Neural cell (in vitro differentiated cells): ENCODE data around the gene PSRC1.

Source experiments
- EP300 ChIP-seq: fragments of 450-650 bp; conservative IDR thresholded peaks from 2 replicates; pipeline ENCODE4 v1.6.1; 2014; ENCODE audit warnings: antibody characterized with exemption, mild to moderate bottlenecking, moderate library complexity; ENCODE audit not compliant: poor library complexity, severe bottlenecking
- EZH2 ChIP-seq: fragments of 200-600, 300-800 bp; shearing (Covaris generic), sonication (generic); IDR thresholded peaks from 2 replicates; pipeline ENCODE4 v1.6.1; 2014; ENCODE audit warnings: antibody characterized with exemption, low read length, borderline replicate concordance, mild to moderate bottlenecking; ENCODE audit not compliant: insufficient read depth, poor library complexity, severe bottlenecking
- POLR2AphosphoS5 ChIP-seq: IDR thresholded peaks from 2 replicates; pipeline ENCODE4 v1.6.1; 2012
- TAF1 ChIP-seq: IDR thresholded peaks from 2 replicates; pipeline ENCODE4 v1.6.1; 2012; ENCODE audit warnings: low read depth
- TF ChIP-seq, protein P1 (sequence below): fragments of 450-650 bp; IDR thresholded peaks from 2 replicates; pipeline ENCODE4 v1.5.1; 2014; ENCODE audit warnings: antibody characterized with exemption, mild to moderate bottlenecking, moderate library complexity; ENCODE audit not compliant: poor library complexity, severe bottlenecking
- TF ChIP-seq, protein P2 (sequence below): IDR thresholded peaks from 2 replicates; pipeline ENCODE4 v1.6.1; 2012; ENCODE audit warnings: borderline replicate concordance

DNA sequence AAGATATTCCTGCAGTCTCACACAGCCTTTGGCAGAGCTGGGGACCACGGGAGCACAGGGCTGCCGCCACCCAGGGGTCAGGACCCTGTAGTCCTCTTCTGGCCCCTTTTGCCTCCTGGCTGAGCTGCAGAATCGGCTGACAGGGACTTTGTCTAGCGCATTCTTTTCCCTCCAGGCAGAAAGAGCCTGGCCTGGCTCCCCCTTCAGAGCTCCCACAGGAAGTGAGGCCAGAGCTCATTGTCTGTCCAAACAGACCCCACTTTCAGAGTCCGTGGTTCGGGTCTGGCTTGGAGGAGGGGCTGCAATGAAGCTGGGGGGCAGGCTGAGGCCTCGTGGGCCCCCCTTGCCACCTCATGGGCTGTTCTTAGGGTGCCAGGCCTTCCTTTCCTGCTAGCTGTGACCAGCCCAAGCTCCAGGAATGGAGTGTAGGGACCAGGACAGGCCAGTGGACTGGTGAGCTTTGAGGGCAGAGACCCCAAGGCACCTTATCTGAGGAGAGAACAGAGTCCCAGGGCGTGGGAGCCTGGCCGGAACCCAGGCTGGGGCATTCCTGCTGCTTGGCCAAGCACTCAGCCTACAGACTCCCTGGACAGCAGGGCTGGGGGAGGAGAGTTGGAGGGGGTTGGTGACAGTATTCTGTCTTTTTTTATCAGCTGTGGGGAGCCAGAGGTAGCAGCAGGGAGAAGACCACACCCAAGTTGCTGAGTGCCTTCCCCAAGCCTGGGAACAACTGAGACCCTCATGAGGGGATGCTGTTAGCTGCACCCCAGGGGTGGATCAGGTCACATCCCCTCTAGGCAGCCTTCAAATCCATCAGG is 28.9 kb downstream of the PSRC1 start:
- TF ChIP-seq, protein P1, sequence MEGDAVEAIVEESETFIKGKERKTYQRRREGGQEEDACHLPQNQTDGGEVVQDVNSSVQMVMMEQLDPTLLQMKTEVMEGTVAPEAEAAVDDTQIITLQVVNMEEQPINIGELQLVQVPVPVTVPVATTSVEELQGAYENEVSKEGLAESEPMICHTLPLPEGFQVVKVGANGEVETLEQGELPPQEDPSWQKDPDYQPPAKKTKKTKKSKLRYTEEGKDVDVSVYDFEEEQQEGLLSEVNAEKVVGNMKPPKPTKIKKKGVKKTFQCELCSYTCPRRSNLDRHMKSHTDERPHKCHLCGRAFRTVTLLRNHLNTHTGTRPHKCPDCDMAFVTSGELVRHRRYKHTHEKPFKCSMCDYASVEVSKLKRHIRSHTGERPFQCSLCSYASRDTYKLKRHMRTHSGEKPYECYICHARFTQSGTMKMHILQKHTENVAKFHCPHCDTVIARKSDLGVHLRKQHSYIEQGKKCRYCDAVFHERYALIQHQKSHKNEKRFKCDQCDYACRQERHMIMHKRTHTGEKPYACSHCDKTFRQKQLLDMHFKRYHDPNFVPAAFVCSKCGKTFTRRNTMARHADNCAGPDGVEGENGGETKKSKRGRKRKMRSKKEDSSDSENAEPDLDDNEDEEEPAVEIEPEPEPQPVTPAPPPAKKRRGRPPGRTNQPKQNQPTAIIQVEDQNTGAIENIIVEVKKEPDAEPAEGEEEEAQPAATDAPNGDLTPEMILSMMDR: no peak
- TF ChIP-seq EP300 (no peak), POLR2AphosphoS5 (peak; percentile 10), EZH2 (no peak), TAF1 (peak; percentile 3)
- TF ChIP-seq, protein P2, sequence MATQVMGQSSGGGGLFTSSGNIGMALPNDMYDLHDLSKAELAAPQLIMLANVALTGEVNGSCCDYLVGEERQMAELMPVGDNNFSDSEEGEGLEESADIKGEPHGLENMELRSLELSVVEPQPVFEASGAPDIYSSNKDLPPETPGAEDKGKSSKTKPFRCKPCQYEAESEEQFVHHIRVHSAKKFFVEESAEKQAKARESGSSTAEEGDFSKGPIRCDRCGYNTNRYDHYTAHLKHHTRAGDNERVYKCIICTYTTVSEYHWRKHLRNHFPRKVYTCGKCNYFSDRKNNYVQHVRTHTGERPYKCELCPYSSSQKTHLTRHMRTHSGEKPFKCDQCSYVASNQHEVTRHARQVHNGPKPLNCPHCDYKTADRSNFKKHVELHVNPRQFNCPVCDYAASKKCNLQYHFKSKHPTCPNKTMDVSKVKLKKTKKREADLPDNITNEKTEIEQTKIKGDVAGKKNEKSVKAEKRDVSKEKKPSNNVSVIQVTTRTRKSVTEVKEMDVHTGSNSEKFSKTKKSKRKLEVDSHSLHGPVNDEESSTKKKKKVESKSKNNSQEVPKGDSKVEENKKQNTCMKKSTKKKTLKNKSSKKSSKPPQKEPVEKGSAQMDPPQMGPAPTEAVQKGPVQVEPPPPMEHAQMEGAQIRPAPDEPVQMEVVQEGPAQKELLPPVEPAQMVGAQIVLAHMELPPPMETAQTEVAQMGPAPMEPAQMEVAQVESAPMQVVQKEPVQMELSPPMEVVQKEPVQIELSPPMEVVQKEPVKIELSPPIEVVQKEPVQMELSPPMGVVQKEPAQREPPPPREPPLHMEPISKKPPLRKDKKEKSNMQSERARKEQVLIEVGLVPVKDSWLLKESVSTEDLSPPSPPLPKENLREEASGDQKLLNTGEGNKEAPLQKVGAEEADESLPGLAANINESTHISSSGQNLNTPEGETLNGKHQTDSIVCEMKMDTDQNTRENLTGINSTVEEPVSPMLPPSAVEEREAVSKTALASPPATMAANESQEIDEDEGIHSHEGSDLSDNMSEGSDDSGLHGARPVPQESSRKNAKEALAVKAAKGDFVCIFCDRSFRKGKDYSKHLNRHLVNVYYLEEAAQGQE: peak; percentile 49
